K562 (cell line): ENCODE data around the gene C1orf94.

Experiments
- CTCF ChIP-seq, 3 experiments: IDR thresholded peaks in 2 of 3; conservative IDR thresholded peaks in 1 of 3; 2 replicates each; pipeline ENCODE4 v1.5.1; 2011 to 2012; ENCODE audit warnings: low read length in 3 of 3, mild to moderate bottlenecking in 3 of 3, control low read depth in 2 of 3, improper control_type of control experiment in 1 of 3, inconsistent platforms in 1 of 3, low read depth in 1 of 3, mixed read lengths in 1 of 3, moderate library complexity in 1 of 3; ENCODE audit not compliant: insufficient read depth in 2 of 3
- MTA3 ChIP-seq: fragments of 450-650 bp; formaldehyde crosslinking; IDR thresholded peaks from 2 replicates; pipeline ENCODE4 v1.6.1; 2017; ENCODE audit warnings: mild to moderate bottlenecking, borderline replicate concordance
- POU5F1 ChIP-seq: fragments of 150-350 bp; IDR thresholded peaks from 2 replicates; pipeline ENCODE4 v1.6.1; 2014; ENCODE audit warnings: borderline replicate concordance, low read length, low read depth, mild to moderate bottlenecking; ENCODE audit not compliant: partially characterized antibody
- PTBP1 ChIP-seq: fragments of 200-400 bp; formaldehyde crosslinking; IDR thresholded peaks from 2 replicates; pipeline ENCODE4 v1.6.1; 2017; ENCODE audit warnings: low read depth, low read length
- RNF2 ChIP-seq: sonication (generic); IDR thresholded peaks from 2 replicates; pipeline ENCODE4 v1.6.1; 2016
- ZNF24 ChIP-seq: fragments of 450-650 bp; IDR thresholded peaks from 2 replicates; pipeline ENCODE4 v1.6.1; 2016
- ZNF639 ChIP-seq, 2 experiments: fragments of 200-800 bp in 1 of 2; sonication (Bioruptor generic) in 1 of 2; sonication (generic) in 1 of 2; formaldehyde crosslinking in 1 of 2; IDR thresholded peaks in 1 of 2; conservative IDR thresholded peaks in 1 of 2; 2 replicates each; pipeline versions ENCODE4 v1.5.0 to v1.6.1; 2016 to 2020; ENCODE audit warnings: missing compliant biosample characterization in 1 of 2, missing genetic modification characterization in 1 of 2, missing genetic modification reagents in 1 of 2
- TF ChIP-seq, protein P1 (sequence below): fragments of 450-650 bp; formaldehyde crosslinking; IDR thresholded peaks from 2 replicates; pipeline ENCODE4 v1.4.0; 2022; ENCODE audit warnings: missing genetic modification characterization

GRCh38 chr1:34186741-34187494, 10.2 kb downstream of the C1orf94 start:
- TF ChIP-seq POU5F1 = no peak
- TF ChIP-seq RNF2 = no peak
- no peak for TF ChIP-seq ZNF639 (CRISPR knock-in tag; conservative IDR thresholded peaks at IDR 0.05 in 1 of 2, IDR thresholded peaks at IDR 0.05 in 1 of 2)
- TF ChIP-seq ZNF24 = no peak
- no peak for TF ChIP-seq MTA3
- TF ChIP-seq, protein P1, sequence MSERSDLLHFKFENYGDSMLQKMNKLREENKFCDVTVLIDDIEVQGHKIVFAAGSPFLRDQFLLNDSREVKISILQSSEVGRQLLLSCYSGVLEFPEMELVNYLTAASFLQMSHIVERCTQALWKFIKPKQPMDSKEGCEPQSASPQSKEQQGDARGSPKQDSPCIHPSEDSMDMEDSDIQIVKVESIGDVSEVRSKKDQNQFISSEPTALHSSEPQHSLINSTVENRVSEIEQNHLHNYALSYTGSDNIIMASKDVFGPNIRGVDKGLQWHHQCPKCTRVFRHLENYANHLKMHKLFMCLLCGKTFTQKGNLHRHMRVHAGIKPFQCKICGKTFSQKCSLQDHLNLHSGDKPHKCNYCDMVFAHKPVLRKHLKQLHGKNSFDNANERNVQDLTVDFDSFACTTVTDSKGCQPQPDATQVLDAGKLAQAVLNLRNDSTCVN (CRISPR knock-in tag) = no peak
- no peak for TF ChIP-seq PTBP1
- no peak for TF ChIP-seq CTCF (IDR thresholded peaks at IDR 0.05 in 2 of 3, conservative IDR thresholded peaks at IDR 0.05 in 1 of 3; ENCODE audit: insufficient read depth in 2 of 3, low read depth in 1 of 3, low read length in 3 of 3)
